MM.1S (cell line): ENCODE data around the gene EPX.

Experiments used
- EZH2 ChIP-seq: fragments of 300-600 bp; sonication (generic); optimal IDR thresholded peaks from 2 replicates; pipeline ENCODE3; 2017; ENCODE audit warnings: low read depth, mild to moderate bottlenecking, antibody characterized with exemption, low read length, mixed read lengths
- EZH2phosphoT487 ChIP-seq: fragments of 300-600 bp; sonication (generic); IDR thresholded peaks from 2 replicates; pipeline ENCODE4 v1.6.1; 2018; ENCODE audit warnings: antibody characterized with exemption, low read length
- TF ChIP-seq, protein P1 (sequence below): fragments of 300-600 bp; sonication (generic); IDR thresholded peaks from 2 replicates; pipeline ENCODE4 v1.5.1; 2016; ENCODE audit warnings: antibody characterized with exemption, low read length, mixed read lengths

DNA sequence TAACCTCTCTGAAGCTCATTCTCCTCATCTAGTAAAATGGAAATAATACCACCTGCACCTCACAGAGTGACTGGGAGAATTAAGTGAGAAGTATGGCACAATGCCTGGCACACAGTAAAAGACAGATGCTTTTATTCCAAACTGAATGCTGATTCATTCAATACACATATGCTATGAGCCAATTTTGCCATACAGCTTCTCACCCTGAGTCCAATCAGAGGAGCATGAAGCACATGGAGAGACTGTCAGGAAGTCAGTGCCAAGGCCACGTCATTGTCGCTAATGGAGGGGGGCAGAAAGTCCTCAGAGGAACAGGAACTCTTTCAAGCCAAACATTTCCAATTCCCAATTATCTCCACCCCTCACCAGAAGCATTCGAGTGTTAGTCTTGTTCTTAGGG, 14.9 kb downstream of the EPX start:
- TF ChIP-seq, protein P1, sequence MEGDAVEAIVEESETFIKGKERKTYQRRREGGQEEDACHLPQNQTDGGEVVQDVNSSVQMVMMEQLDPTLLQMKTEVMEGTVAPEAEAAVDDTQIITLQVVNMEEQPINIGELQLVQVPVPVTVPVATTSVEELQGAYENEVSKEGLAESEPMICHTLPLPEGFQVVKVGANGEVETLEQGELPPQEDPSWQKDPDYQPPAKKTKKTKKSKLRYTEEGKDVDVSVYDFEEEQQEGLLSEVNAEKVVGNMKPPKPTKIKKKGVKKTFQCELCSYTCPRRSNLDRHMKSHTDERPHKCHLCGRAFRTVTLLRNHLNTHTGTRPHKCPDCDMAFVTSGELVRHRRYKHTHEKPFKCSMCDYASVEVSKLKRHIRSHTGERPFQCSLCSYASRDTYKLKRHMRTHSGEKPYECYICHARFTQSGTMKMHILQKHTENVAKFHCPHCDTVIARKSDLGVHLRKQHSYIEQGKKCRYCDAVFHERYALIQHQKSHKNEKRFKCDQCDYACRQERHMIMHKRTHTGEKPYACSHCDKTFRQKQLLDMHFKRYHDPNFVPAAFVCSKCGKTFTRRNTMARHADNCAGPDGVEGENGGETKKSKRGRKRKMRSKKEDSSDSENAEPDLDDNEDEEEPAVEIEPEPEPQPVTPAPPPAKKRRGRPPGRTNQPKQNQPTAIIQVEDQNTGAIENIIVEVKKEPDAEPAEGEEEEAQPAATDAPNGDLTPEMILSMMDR, result no peak
- no peak for TF ChIP-seq EZH2
- no peak for TF ChIP-seq EZH2phosphoT487
